CD4-positive, alpha-beta T cell (primary cell): Measurements from ENCODE around the gene INPP4A. TPM values are rescaled to one million over a fixed set of nuclear protein-coding genes. Genes with fewer than 3 reads are reported as not detected.

Experiments used
- ATAC-seq: fragments of 200-7000 bp; cut with Tn5 transposase; one replicate; pipeline ENCODE4 v1.10.0; 2022; ENCODE audit warnings: mild to moderate bottlenecking; ENCODE audit not compliant: poor library complexity
- CTCF ChIA-PET: fragments of 350-600 bp; sonication (Branson Sonifier 250); formaldehyde crosslinking; loops from one replicate; lab custom pipeline; 2021; ENCODE audit warnings: antibody characterized with exemption, inconsistent platforms; lab: Charles Lee
- POLR2A ChIA-PET: fragments of 350-600 bp; sonication (Branson Sonifier 250); formaldehyde crosslinking; loops from one replicate; lab custom pipeline; 2021; ENCODE audit warnings: antibody characterized with exemption, inconsistent platforms; lab: Charles Lee
- DNase-seq, 14 experiments: peaks; one replicate each; pipeline ENCODE4 v3.0.0-alpha.2; 2013 to 2020; ENCODE audit warnings: mixed read lengths in 2 of 14
- H3K27ac ChIP-seq, 2 donors: one replicate each; pipeline versions ENCODE4 v1.5.1 to v1.7.0; 2013; ENCODE audit warnings: low read length in 2 of 2, low read depth in 1 of 2, mild to moderate bottlenecking in 1 of 2
- H3K27me3 ChIP-seq, 2 experiments: 1 replicate in 1 of 2; 2 replicates in 1 of 2; pipeline versions ENCODE4 v1.6.1 to v1.7.0; 2013; ENCODE audit warnings: low read length in 2 of 2, control low read depth in 1 of 2, mild to moderate bottlenecking in 1 of 2, moderate library complexity in 1 of 2; ENCODE audit not compliant: insufficient read depth in 2 of 2, control insufficient read depth in 1 of 2
- H3K36me3 ChIP-seq: one replicate; pipeline ENCODE4 v1.6.1; 2013; ENCODE audit warnings: low read length, control low read depth; ENCODE audit not compliant: insufficient read depth
- H3K4me1 ChIP-seq: one replicate; pipeline ENCODE4 v1.6.1; 2013; ENCODE audit warnings: low read length, control low read depth; ENCODE audit not compliant: insufficient read depth
- H3K4me3 ChIP-seq: one replicate; pipeline ENCODE4 v1.5.1; 2013; ENCODE audit warnings: mild to moderate bottlenecking, low read length, moderate library complexity
- H3K9me3 ChIP-seq, 2 experiments: 1 replicate in 1 of 2; 2 replicates in 1 of 2; pipeline versions ENCODE4 v1.6.1 to v1.7.0; 2013; ENCODE audit warnings: low read length in 2 of 2, mild to moderate bottlenecking in 2 of 2, control low read depth in 1 of 2, moderate library complexity in 1 of 2; ENCODE audit not compliant: control insufficient read depth in 1 of 2, insufficient read depth in 1 of 2
- H3K27ac Mint-ChIP-seq: one replicate; pipeline ENCODE4 v1.8.0; 2020; ENCODE audit warnings: mixed read lengths
- H3K27me3 Mint-ChIP-seq: one replicate; pipeline ENCODE4 v1.8.0; 2021; ENCODE audit warnings: mixed read lengths
- H3K36me3 Mint-ChIP-seq: one replicate; pipeline ENCODE4 v1.8.0; 2021; ENCODE audit warnings: low read depth, mixed read lengths
- H3K4me1 Mint-ChIP-seq: one replicate; pipeline ENCODE4 v1.8.0; 2021; ENCODE audit warnings: low read depth, mixed read lengths
- H3K4me3 Mint-ChIP-seq: one replicate; pipeline ENCODE4 v1.8.0; 2020; ENCODE audit warnings: mild to moderate bottlenecking, mixed read lengths
- H3K9me3 Mint-ChIP-seq: one replicate; pipeline ENCODE4 v1.8.0; 2020; ENCODE audit warnings: mixed read lengths
- CTCF ChIP-seq: fragments of 200-600 bp; IDR thresholded peaks from one replicate; pipeline ENCODE4 v1.8.0; 2022; ENCODE audit warnings: antibody characterized with exemption, mild to moderate bottlenecking
- intact Hi-C, 2 experiments: fragments of 100-400 bp; cut with DNase I in 1 of 2; cut with micrococcal nuclease in 1 of 2; formaldehyde crosslinking; loops; one replicate each; pipeline versions ENCODE4 v1.15.1 to v1.9.0; 2023 to 2025; cut with DNase I, micrococcal nuclease
- total RNA-seq, 174 experiments: library from RNA in 2 of 174; stranded (reverse) in 2 of 174; gene quantifications; one replicate each; pipeline ENCODE4 v1.2.3 and lab custom pipeline; 2021 to 2026

INPP4A gene
- total RNA-seq, 2 experiments from 2014 or later: 86.4 to 89.2 TPM

- Histone ChIP-seq H3K27ac (peak overlapping the region in 1 of 2 donors; percentile 2), H3K27me3 (no peaks in the 10 kb centered on the region), H3K9me3 (no peaks in the 10 kb centered on the region), H3K36me3 (peaks cover 89% of the 10 kb centered on the region), H3K4me3 (no peak overlapping the region), H3K4me1 (peaks cover 51% of the 10 kb centered on the region)
- peaks cover 98% of the 10 kb centered on the region for H3K36me3 Mint-ChIP-seq
- ChIA-PET CTCF (no interaction called here), POLR2A (no interaction called here)
- H3K27me3 Mint-ChIP-seq: no peaks in the 10 kb centered on the region
- peaks cover 53% of the 10 kb centered on the region for H3K4me1 Mint-ChIP-seq
- no peak for TF ChIP-seq CTCF
- no peak overlapping the region for H3K4me3 Mint-ChIP-seq
- no peaks in the 10 kb centered on the region for H3K9me3 Mint-ChIP-seq
- peak overlapping the region; percentile 45 for H3K27ac Mint-ChIP-seq
- no peak for DNase-seq
- intact Hi-C loops: no loop called here
- ATAC-seq: no peak
These were observed 102.6 kb downstream of the INPP4A start for GRCh38 chr2:98547092-98547790.

DNA sequence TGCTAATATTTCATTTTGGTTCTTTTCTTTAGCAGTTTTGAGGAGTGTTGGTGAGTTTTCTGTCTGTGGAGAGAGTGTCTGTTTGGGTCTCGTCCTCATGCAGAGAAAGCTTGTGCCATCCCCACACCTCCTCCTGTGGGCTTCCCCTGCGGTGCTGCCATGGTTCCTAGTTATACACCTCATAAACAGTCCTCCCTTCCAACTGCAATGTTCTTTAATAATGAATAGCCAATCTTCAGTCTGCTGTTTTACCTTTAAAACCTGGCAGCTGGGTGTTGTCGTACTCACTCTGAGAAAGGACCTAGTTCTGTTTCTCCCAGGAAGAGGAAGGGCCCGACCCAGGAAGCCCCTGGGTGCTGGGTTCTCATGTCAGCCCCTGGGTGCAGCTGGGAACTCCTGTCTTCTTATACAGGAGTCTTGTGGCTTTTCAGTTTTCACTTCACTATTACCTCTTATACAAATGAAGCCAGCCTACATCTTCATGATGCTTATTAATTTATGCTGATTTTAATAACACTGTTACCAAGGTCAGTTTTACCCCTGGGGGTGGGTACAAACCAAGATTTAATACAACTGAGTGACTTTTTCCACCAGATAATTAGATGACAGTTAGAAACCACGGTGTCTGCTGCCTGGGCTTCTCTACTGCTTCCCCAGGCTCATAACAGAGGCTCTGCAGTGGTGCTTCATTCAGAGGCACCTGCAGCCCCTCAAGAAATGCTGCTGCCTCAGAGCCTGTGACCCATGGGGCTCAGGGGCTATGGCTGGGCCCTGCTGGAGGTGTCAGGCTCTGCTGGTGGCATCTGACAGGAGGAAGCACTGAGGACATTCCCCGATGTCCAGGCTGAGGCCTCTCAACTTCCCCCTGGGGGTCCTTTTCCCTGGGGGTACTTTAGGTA lies 104.5 kb downstream of the INPP4A start:
- ChIA-PET POLR2A (no interaction called here), CTCF (no interaction called here)
- Histone ChIP-seq H3K27me3 (no peaks in the 10 kb centered on the region), H3K9me3 (no peaks in the 10 kb centered on the region), H3K27ac (peak overlapping the region in 1 of 2 donors; percentile 13), H3K4me3 (no peak overlapping the region), H3K4me1 (peaks cover 53% of the 10 kb centered on the region), H3K36me3 (peaks cover 90% of the 10 kb centered on the region)
- H3K27ac Mint-ChIP-seq: peak overlapping the region; percentile 45
- H3K9me3 Mint-ChIP-seq: no peaks in the 10 kb centered on the region
- intact Hi-C loops: no loop called here
- H3K4me1 Mint-ChIP-seq: peaks cover 62% of the 10 kb centered on the region
- peaks cover 95% of the 10 kb centered on the region for H3K36me3 Mint-ChIP-seq
- ATAC-seq: no peak
- H3K4me3 Mint-ChIP-seq: no peak overlapping the region
- no peaks in the 10 kb centered on the region for H3K27me3 Mint-ChIP-seq
- TF ChIP-seq CTCF: no peak
- peak in 1 of 14 experiments; percentile 21 for DNase-seq

DNA sequence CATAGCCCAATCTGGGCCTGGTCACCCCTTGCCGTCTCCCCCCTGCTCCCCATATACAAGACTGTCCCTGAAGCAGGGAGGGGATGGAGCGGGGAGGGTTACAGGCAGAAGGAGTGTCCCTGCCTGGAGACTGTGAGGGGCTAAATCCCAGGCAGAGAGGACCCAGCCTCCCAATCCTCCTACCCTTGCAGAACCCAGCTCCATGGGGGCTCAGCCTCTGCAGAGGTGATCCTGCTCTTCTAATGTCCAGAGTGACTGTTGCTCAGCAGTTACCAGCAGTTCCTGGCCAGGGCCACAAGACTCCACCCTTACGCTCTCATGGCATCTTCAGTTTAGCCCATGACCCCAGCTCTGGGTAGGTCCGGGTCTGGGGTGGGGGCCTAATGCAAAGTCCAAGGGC lies 105.5 kb downstream of the INPP4A start:
- ATAC-seq: no peak
- TF ChIP-seq CTCF: no peak
- Histone ChIP-seq H3K4me1 (peaks cover 55% of the 10 kb centered on the region), H3K27ac (no peak overlapping the region), H3K4me3 (no peak overlapping the region), H3K9me3 (no peaks in the 10 kb centered on the region), H3K27me3 (no peaks in the 10 kb centered on the region), H3K36me3 (peaks cover 90% of the 10 kb centered on the region)
- H3K4me1 Mint-ChIP-seq: peaks cover 63% of the 10 kb centered on the region
- peak overlapping the region; percentile 45 for H3K27ac Mint-ChIP-seq
- no peaks in the 10 kb centered on the region for H3K27me3 Mint-ChIP-seq
- ChIA-PET POLR2A (no interaction called here), CTCF (no interaction called here)
- H3K4me3 Mint-ChIP-seq: no peak overlapping the region
- DNase-seq: no peak
- peaks cover 95% of the 10 kb centered on the region for H3K36me3 Mint-ChIP-seq
- intact Hi-C loops: no loop called here
- H3K9me3 Mint-ChIP-seq: no peaks in the 10 kb centered on the region
